Thoracic aorta (tissue), 2 donors: ENCODE data around the gene EOLA1. TPM values are rescaled to one million over a fixed set of nuclear protein-coding genes. Genes with fewer than 3 reads are reported as not detected.

Experiments used
- ATAC-seq: fragments of 150-250 bp; one replicate; pipeline ENCODE4 v1.8.0; 2017; ENCODE audit warnings: low read depth; ENCODE audit not compliant: insufficient number of reproducible peaks, low FRiP score
- DNase-seq: peaks from one replicate; pipeline ENCODE4 v3.0.0-alpha.2; 2020; ENCODE audit warnings: low spot score
- H3K27ac ChIP-seq, 2 donors: fragments of 200-600 bp; sonication (generic); 1 replicate in 1 of 2; 2 replicates in 1 of 2; pipeline ENCODE4 v1.5.1; 2016; ENCODE audit warnings: mild to moderate bottlenecking in 2 of 2, moderate library complexity in 2 of 2
- H3K27me3 ChIP-seq: fragments of 200-600 bp; sonication (generic); replicated peaks from 2 replicates; pipeline ENCODE4 v1.6.0; 2016; ENCODE audit warnings: mild to moderate bottlenecking; ENCODE audit not compliant: insufficient read depth
- H3K36me3 ChIP-seq: fragments of 200-600 bp; sonication (generic); one replicate; pipeline ENCODE4 v1.5.1; 2016
- H3K4me1 ChIP-seq, 2 donors: fragments of 200-600 bp; sonication (generic); 1 replicate in 1 of 2; 2 replicates in 1 of 2; pipeline versions ENCODE4 v1.5.1 to v1.6.0; 2016; ENCODE audit warnings: low read depth in 2 of 2, mild to moderate bottlenecking in 1 of 2; ENCODE audit not compliant: control insufficient read depth in 1 of 2
- H3K4me3 ChIP-seq: fragments of 200-600 bp; sonication (generic); 2 replicates; pipeline ENCODE4 v1.5.1; 2016; ENCODE audit warnings: mild to moderate bottlenecking
- H3K9me3 ChIP-seq: fragments of 200-600 bp; sonication (generic); 2 replicates; pipeline ENCODE4 v1.5.1; 2016
- CTCF ChIP-seq: fragments of 200-600 bp; sonication (generic); IDR thresholded peaks from one replicate; pipeline ENCODE4 v1.5.1; 2019; ENCODE audit warnings: antibody characterized with exemption
- total RNA-seq, 2 donors: library from RNA; depleted of rRNA; stranded (reverse); fragments of >200 nt; gene quantifications; one replicate each; pipeline versions ENCODE4 v1.1.0 to v1.2.3, GENCODE V29; 2016

EOLA1 gene
- total RNA-seq, 2 donors from 2014 or later, result 22.2 to 22.6 TPM

- Histone ChIP-seq H3K27me3 (no peaks in the 10 kb centered on the region), H3K4me3 (no peak overlapping the region), H3K4me1 (peaks cover 2 to 4% of the 10 kb centered on the region in 2 donors), H3K36me3 (no peaks in the 10 kb centered on the region), H3K27ac (no peak overlapping the region), H3K9me3 (no peaks in the 10 kb centered on the region)
- peak; percentile 30 for TF ChIP-seq CTCF
- no peak for ATAC-seq
- DNase-seq, result no peak
Observed at GRCh38 chrX:149510386-149510785, 30.4 kb upstream of the EOLA1 start.

GRCh38 chrX:149511081-149511480 lies 29.7 kb upstream of the EOLA1 start:
- no peak for ATAC-seq
- Histone ChIP-seq H3K4me3 (no peak overlapping the region), H3K27ac (no peak overlapping the region), H3K9me3 (no peaks in the 10 kb centered on the region), H3K36me3 (no peaks in the 10 kb centered on the region), H3K4me1 (no peaks in the 10 kb centered on the region), H3K27me3 (no peaks in the 10 kb centered on the region)
- TF ChIP-seq CTCF, result no peak
- DNase-seq, result no peak

- Histone ChIP-seq H3K27me3 (no peaks in the 10 kb centered on the region), H3K4me1 (no peaks in the 10 kb centered on the region), H3K4me3 (no peak overlapping the region), H3K36me3 (no peaks in the 10 kb centered on the region), H3K9me3 (no peaks in the 10 kb centered on the region), H3K27ac (no peak overlapping the region)
- ATAC-seq, result no peak
- TF ChIP-seq CTCF, result peak; percentile 40
- DNase-seq, result no peak
Observed at GRCh38 chrX:149512225-149512885, 28.5 kb upstream of the EOLA1 start.

- Histone ChIP-seq H3K4me3 (no peak overlapping the region), H3K36me3 (no peaks in the 10 kb centered on the region), H3K4me1 (no peaks in the 10 kb centered on the region), H3K27me3 (no peaks in the 10 kb centered on the region), H3K9me3 (no peaks in the 10 kb centered on the region), H3K27ac (no peak overlapping the region)
- ATAC-seq, result no peak
- TF ChIP-seq CTCF, result no peak
- DNase-seq, result no peak
Observed at GRCh38 chrX:149513825-149514428, 26.9 kb upstream of the EOLA1 start.

DNA sequence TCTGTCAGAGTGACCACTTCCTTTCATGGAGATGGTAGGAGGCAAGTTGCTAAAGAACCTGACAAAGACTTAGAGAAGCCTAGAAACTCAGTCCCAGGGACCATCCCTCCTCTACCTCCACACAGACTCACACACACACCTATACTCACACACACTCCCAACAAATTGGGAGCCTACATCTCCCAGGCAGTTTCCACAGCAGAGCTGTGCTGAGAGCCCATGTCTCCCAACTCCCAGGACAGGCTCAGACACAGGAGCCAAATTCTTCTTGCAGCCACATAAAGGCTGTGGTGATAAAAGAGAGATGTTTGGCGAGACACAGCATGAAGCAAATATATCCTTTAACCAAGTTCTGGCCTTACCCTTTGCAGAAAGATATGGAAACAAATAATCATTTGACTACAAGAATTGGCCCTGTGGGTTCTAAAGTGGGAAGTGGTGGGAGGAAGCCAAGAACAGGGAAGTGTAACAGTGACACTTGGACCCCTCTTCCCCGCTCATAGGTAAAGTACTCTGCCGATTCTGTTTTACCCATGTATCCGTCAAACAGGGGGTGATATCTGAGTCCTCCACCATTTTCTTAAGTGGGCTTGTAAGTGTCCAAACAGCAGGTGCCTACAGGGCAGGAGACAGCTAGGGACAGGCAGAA lies 24.7 kb upstream of the EOLA1 start:
- Histone ChIP-seq H3K4me3 (no peak overlapping the region), H3K27ac (no peak overlapping the region), H3K4me1 (no peaks in the 10 kb centered on the region), H3K36me3 (no peaks in the 10 kb centered on the region), H3K27me3 (no peaks in the 10 kb centered on the region), H3K9me3 (no peaks in the 10 kb centered on the region)
- DNase-seq (no peak), ATAC-seq (no peak)
- TF ChIP-seq CTCF, result no peak
